GM21717 (cell line): ENCODE data around the gene FRMD4A.

ENCODE experiments used
- ATAC-seq: cut with Tn5 transposase; IDR thresholded peaks from one replicate; pipeline ENCODE4 v1.9.1; 2021; ENCODE audit warnings: mild to moderate bottlenecking, moderate library complexity; ENCODE audit not compliant: unreplicated experiment

The FRMD4A gene

DNA sequence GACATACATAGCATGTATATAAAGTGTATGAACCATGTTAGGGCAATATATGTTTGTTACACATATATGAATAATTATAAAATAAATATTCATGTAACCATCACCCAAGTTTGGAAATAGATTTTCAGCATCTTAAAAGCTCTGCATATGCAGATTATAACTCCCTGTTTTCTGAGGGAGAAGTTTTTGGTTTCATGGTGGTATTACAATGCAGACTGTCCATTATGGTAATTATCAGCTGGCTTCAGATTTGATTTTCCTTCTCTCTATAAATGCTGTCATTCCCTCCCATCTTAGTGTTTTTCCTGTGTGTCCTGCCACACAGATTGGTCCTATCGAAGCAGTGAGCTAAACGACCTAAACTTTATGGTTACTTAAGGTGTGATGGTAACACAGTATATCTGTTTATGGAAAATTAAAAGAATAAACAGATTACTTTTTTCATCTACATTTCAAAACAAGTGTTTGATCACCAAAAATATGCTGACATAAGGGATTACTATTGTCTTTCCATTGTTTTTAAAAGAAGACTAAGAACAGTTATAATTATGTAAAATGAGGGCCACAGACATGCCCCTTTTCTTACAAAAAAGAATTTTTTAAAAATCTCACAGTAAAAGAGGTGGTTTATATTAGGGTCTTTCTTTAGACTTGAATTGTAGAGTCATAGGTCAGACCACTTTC, 726.2 kb downstream of the FRMD4A start:
- ATAC-seq, result no peak

DNA sequence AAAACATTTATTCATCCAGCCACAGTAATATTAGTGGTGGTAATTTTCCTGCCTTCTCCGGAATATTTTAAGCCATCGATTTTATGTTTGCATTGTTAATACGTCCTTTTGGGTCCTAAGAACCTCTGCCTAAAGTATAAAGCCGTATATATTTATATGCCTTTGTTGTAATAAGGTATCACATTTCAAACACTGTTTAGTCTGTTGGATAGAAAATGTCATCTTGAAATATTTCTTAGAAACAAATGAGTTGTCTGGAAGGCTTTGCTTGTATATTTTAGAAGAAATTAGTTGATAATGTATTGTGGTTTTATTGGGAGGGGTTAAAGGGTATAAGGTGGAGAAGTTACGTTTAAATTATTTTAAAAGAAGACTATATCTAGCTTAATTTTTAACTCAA, 732.8 kb downstream of the FRMD4A start:
- ATAC-seq, result no peak

DNA sequence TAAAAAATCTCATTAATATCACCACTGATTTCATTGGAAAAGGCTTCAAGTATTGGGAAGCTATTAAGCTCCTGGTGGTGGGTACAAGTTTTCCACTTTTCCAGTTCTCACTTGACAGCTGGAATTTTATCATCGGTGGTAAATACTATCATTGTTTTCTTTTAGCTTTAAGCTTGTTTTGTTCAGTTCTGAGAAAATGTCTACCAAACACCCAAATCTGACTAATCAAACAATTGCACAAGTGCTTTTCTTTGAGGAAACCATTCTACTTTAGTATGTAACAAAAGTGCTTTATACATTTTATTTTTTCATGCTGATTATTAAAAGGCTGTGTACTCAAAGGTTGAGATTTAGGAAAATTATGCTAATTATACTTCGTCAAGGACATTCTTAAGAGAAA, 736.1 kb downstream of the FRMD4A start:
- no peak for ATAC-seq
